Stimulated activated CD4-positive, alpha-beta T cell treated with anti-CD3 and anti-CD28 coated beads, Interleukin-4, amount 100 ng/mL, for 48 hours (primary cell): ENCODE data around the gene SMIM13.
A peak's percentile ranks its signal among the peaks of the same experiment; 100 is the strongest.

Source experiments
- DNase-seq, 2 donors: peaks; one replicate each; pipeline ENCODE4 v3.0.0-alpha.2; 2020; ENCODE audit warnings: low read depth in 2 of 2

The SMIM13 gene

GRCh38 chr6:11121851-11122250 is 28.2 kb downstream of the SMIM13 start:
- no peak for DNase-seq

- DNase-seq, result no peak
Observed at GRCh38 chr6:11122380-11122779, 28.7 kb downstream of the SMIM13 start.

- no peak for DNase-seq
Observed at GRCh38 chr6:11123978-11124377, 30.3 kb downstream of the SMIM13 start.

GRCh38 chr6:11126876-11127275 is 33.2 kb downstream of the SMIM13 start:
- DNase-seq, result no peak

GRCh38 chr6:11128608-11129007 is 35.0 kb downstream of the SMIM13 start:
- DNase-seq, result no peak

- DNase-seq, result no peak
Observed at GRCh38 chr6:11129908-11130565, 36.4 kb downstream of the SMIM13 start.

- DNase-seq, result no peak
Observed at GRCh38 chr6:11130605-11131004, 37.0 kb downstream of the SMIM13 start.

GRCh38 chr6:11132194-11132888 is 38.7 kb downstream of the SMIM13 start:
- DNase-seq, result no peak

- DNase-seq, result no peak
Observed at GRCh38 chr6:11133281-11133680, 39.6 kb downstream of the SMIM13 start.

- no peak for DNase-seq
Observed at GRCh38 chr6:11136809-11137208, 43.2 kb downstream of the SMIM13 start.

- DNase-seq, result no peak
Observed at GRCh38 chr6:11139051-11139960, 45.7 kb downstream of the SMIM13 start.

GRCh38 chr6:11140056-11140455 is 46.4 kb downstream of the SMIM13 start:
- DNase-seq, result no peak

- DNase-seq, result no peak
Observed at GRCh38 chr6:11141295-11141694, 47.7 kb downstream of the SMIM13 start.

GRCh38 chr6:11142296-11143027 is 48.8 kb downstream of the SMIM13 start:
- DNase-seq, result no peak

- DNase-seq, result no peak
Observed at GRCh38 chr6:11143394-11144371, 50.0 kb downstream of the SMIM13 start.

- DNase-seq, result peak; percentile 62 to 69
Observed at GRCh38 chr6:11144393-11144851, 50.8 kb downstream of the SMIM13 start.

GRCh38 chr6:11146117-11146826 is 52.6 kb downstream of the SMIM13 start:
- DNase-seq, result no peak

GRCh38 chr6:11149551-11149950 is 55.9 kb downstream of the SMIM13 start:
- no peak for DNase-seq

GRCh38 chr6:11151488-11151887 is 57.9 kb downstream of the SMIM13 start:
- no peak for DNase-seq

GRCh38 chr6:11152581-11152980 is 58.9 kb downstream of the SMIM13 start:
- DNase-seq, result no peak
